Sigmoid colon (tissue), 7 donors: ENCODE data around the gene TLE1. TPM values are rescaled to one million over a fixed set of nuclear protein-coding genes. Genes with fewer than 3 reads are reported as not detected.

Experiments used
- DNase-seq: peaks from one replicate; pipeline ENCODE4 v3.0.0-alpha.2; 2019
- H3K27ac ChIP-seq, 4 donors: fragments of 200-600 bp; sonication (generic); one replicate each; pipeline ENCODE4 v1.5.1; 2016 to 2019; ENCODE audit warnings: mild to moderate bottlenecking in 1 of 4
- H3K27me3 ChIP-seq, 3 donors: fragments of 200-600 bp; sonication (generic); one replicate each; pipeline ENCODE4 v1.5.1; 2019; ENCODE audit warnings: mild to moderate bottlenecking in 1 of 3
- H3K36me3 ChIP-seq, 4 donors: fragments of 200-600 bp; sonication (generic); one replicate each; pipeline ENCODE4 v1.5.1; 2016 to 2019
- H3K4me1 ChIP-seq, 4 donors: fragments of 200-600 bp; sonication (generic); one replicate each; pipeline ENCODE4 v1.5.1; 2017 to 2019
- H3K4me3 ChIP-seq, 4 donors: fragments of 200-600 bp; sonication (generic); one replicate each; pipeline ENCODE4 v1.5.1; 2017 to 2019; ENCODE audit warnings: mild to moderate bottlenecking in 2 of 4, moderate library complexity in 1 of 4
- H3K9me3 ChIP-seq, 4 donors: fragments of 200-600 bp in 3 of 4; sonication (generic) in 3 of 4; one replicate each; pipeline versions ENCODE4 v1.5.1 to v1.6.1; 2013 to 2019
- CTCF ChIP-seq, 4 experiments: fragments of 450-650 bp in 3 of 4; fragments of 200-600 bp in 1 of 4; IDR thresholded peaks; one replicate each; pipeline ENCODE4 v1.5.1; 2016 to 2019; ENCODE audit warnings: antibody characterized with exemption in 4 of 4, mild to moderate bottlenecking in 3 of 4, moderate library complexity in 2 of 4
- EP300 ChIP-seq, 4 donors: sonication (generic); formaldehyde crosslinking; IDR thresholded peaks; one replicate each; pipeline ENCODE4 v1.6.1; 2017; ENCODE audit warnings: antibody characterized with exemption in 4 of 4
- POLR2A ChIP-seq, 2 donors: fragments of 450-650 bp; IDR thresholded peaks; one replicate each; pipeline ENCODE4 v1.6.1; 2016; ENCODE audit warnings: antibody characterized with exemption in 2 of 2, mild to moderate bottlenecking in 2 of 2, moderate library complexity in 2 of 2
- POLR2AphosphoS5 ChIP-seq, 4 donors: sonication (generic); formaldehyde crosslinking; IDR thresholded peaks; one replicate each; pipeline ENCODE4 v1.6.1; 2017; ENCODE audit warnings: antibody characterized with exemption in 4 of 4
- WGBS, 2 donors: extraction: QIAGEN DNeasy Blood & Tissue Kit; methylation state at CpG; one replicate each; pipeline ENCODE4 v1.1.7; 2013; 5-methylcytosine and 5-hydroxymethylcytosine counted together
- intact Hi-C: fragments of 100-400 bp; cut with DNase I; formaldehyde crosslinking; loops from one replicate; pipeline ENCODE4 v1.15.1; 2023
- polyA plus RNA-seq, 3 donors: library from polyadenylated mRNA; stranded (reverse); fragments of 200-250 nt; gene quantifications; one replicate each; pipeline ENCODE4 v1.2.3, GENCODE V29; 2013
- total RNA-seq, 4 donors: library from RNA; depleted of rRNA; stranded (reverse); fragments of >200 nt; gene quantifications; one replicate each; pipeline ENCODE4 v1.1.0, GENCODE V29; 2016
- donor health status: healthy with polysubstance abuse.
- donor health status: Bipolar disorder and iron deficiency.
- donor health status: healthy.

Gene TLE1
- total and polyA plus RNA-seq, 7 donors, result 28.9 to 54.6 (median 45.7) TPM

- 93 to 98% methylated on average over 1 of the region's 1 CpG for WGBS, 2 donors
- intact Hi-C loops, result no loop called here
- no peaks in the 10 kb centered on the region for H3K9me3 ChIP-seq
- no peak for TF ChIP-seq POLR2AphosphoS5 (IDR thresholded peaks at IDR 0.05)
- TF ChIP-seq CTCF (IDR thresholded peaks at IDR 0.05), result no peak
- TF ChIP-seq EP300 (IDR thresholded peaks at IDR 0.05), result no peak
- no peak for TF ChIP-seq POLR2A (IDR thresholded peaks at IDR 0.05)
- peaks cover 0 to 34% (median 25%) of the 10 kb centered on the region in 4 donors for H3K4me1 ChIP-seq
- no peak overlapping the region for H3K27ac ChIP-seq
- no peaks in the 10 kb centered on the region for H3K27me3 ChIP-seq
- H3K36me3 ChIP-seq, result peaks cover 0 to 20% (median 0%) of the 10 kb centered on the region in 4 donors
- no peak for DNase-seq
- no peak overlapping the region for H3K4me3 ChIP-seq
Observed at GRCh38 chr9:81678088-81678487, 11.3 kb downstream of the TLE1 start.

GRCh38 chr9:81676395-81676794 is 13.0 kb downstream of the TLE1 start:
- Histone ChIP-seq H3K4me3 (no peak overlapping the region), H3K36me3 (peaks cover 0 to 15% (median 0%) of the 10 kb centered on the region in 4 donors), H3K27ac (no peak overlapping the region), H3K27me3 (no peaks in the 10 kb centered on the region), H3K4me1 (peaks cover 0 to 40% (median 28%) of the 10 kb centered on the region in 4 donors), H3K9me3 (no peaks in the 10 kb centered on the region)
- intact Hi-C loops, result no loop called here
- TF ChIP-seq POLR2A (IDR thresholded peaks at IDR 0.05), result no peak
- 95 to 97% methylated on average over 2 of the region's 2 CpGs for WGBS, 2 donors
- DNase-seq, result no peak

GRCh38 chr9:81673310-81673709 is 16.0 kb downstream of the TLE1 start:
- no peak overlapping the region for H3K27ac ChIP-seq
- H3K4me3 ChIP-seq, result no peak overlapping the region
- H3K36me3 ChIP-seq, result peaks cover 0 to 3% (median 0%) of the 10 kb centered on the region in 4 donors
- intact Hi-C loops, result loop anchor here (2.0 to 5.0 kb wide), 2 partner anchors 13 to 876 kb away; no protein-coding TSS in a partner anchor
- H3K4me1 ChIP-seq, result peaks cover 0 to 50% (median 41%) of the 10 kb centered on the region in 4 donors
- no peak for DNase-seq
- TF ChIP-seq EP300 (IDR thresholded peaks at IDR 0.05) (no peak), POLR2A (IDR thresholded peaks at IDR 0.05) (no peak), POLR2AphosphoS5 (IDR thresholded peaks at IDR 0.05) (no peak), CTCF (IDR thresholded peaks at IDR 0.05) (no peak)
- no peaks in the 10 kb centered on the region for H3K27me3 ChIP-seq
- H3K9me3 ChIP-seq, result no peaks in the 10 kb centered on the region
- WGBS, 2 donors, result 74 to 79% methylated on average over 5 of the region's 5 CpGs

GRCh38 chr9:81671880-81672280 is 17.5 kb downstream of the TLE1 start:
- Histone ChIP-seq H3K36me3 (no peaks in the 10 kb centered on the region), H3K9me3 (no peaks in the 10 kb centered on the region), H3K27me3 (no peaks in the 10 kb centered on the region), H3K27ac (peak overlapping the region; percentile 56 to 79 (median 72)), H3K4me1 (peaks cover 0 to 51% (median 43%) of the 10 kb centered on the region in 4 donors), H3K4me3 (no peak overlapping the region)
- 72 to 93% methylated on average over 3 of the region's 3 CpGs for WGBS, 2 donors
- peak; percentile 99 for DNase-seq
- no peak for TF ChIP-seq POLR2A (IDR thresholded peaks at IDR 0.05)
- peak; percentile 60 to 82 (median 63) for TF ChIP-seq EP300 (IDR thresholded peaks at IDR 0.05)
- peak; percentile 82 to 94 (median 91) for TF ChIP-seq POLR2AphosphoS5 (IDR thresholded peaks at IDR 0.05)
- intact Hi-C loops, result loop anchor here (1.0 to 5.0 kb wide), 3 partner anchors 15 to 875 kb away; no protein-coding TSS in a partner anchor

- intact Hi-C loops, result loop anchor here (5.0 kb wide), 1 partner anchor 873 kb away; no protein-coding TSS in a partner anchor
- no peak overlapping the region for H3K27ac ChIP-seq
- peaks cover 0 to 65% (median 56%) of the 10 kb centered on the region in 4 donors for H3K4me1 ChIP-seq
Observed at GRCh38 chr9:81669866-81670265, 19.5 kb downstream of the TLE1 start.

More at GRCh38 chr9:81669866-81670265, 19.5 kb downstream of the TLE1 start:
- no peak for DNase-seq
- H3K4me3 ChIP-seq, result no peak overlapping the region
- H3K27me3 ChIP-seq, result no peaks in the 10 kb centered on the region
- H3K9me3 ChIP-seq, result no peaks in the 10 kb centered on the region
- H3K36me3 ChIP-seq, result no peaks in the 10 kb centered on the region
- TF ChIP-seq POLR2AphosphoS5 (IDR thresholded peaks at IDR 0.05) (no peak), EP300 (IDR thresholded peaks at IDR 0.05) (no peak), CTCF (IDR thresholded peaks at IDR 0.05) (no peak)
- 22 to 66% methylated on average over 6 of the region's 6 CpGs for WGBS, 2 donors
